GM18502 (cell line): ENCODE data around the gene NRN1.
"Not testable (repeated sequence)": the region's sequence is repeated elsewhere in the genome, so short reads cannot be mapped to it uniquely, and the experiment has no call there.

ENCODE experiments used
- ATAC-seq: cut with Tn5 transposase; IDR thresholded peaks from one replicate; pipeline ENCODE4 v1.9.1; 2021; ENCODE audit warnings: mild to moderate bottlenecking; ENCODE audit not compliant: unreplicated experiment, poor library complexity

The NRN1 gene

DNA sequence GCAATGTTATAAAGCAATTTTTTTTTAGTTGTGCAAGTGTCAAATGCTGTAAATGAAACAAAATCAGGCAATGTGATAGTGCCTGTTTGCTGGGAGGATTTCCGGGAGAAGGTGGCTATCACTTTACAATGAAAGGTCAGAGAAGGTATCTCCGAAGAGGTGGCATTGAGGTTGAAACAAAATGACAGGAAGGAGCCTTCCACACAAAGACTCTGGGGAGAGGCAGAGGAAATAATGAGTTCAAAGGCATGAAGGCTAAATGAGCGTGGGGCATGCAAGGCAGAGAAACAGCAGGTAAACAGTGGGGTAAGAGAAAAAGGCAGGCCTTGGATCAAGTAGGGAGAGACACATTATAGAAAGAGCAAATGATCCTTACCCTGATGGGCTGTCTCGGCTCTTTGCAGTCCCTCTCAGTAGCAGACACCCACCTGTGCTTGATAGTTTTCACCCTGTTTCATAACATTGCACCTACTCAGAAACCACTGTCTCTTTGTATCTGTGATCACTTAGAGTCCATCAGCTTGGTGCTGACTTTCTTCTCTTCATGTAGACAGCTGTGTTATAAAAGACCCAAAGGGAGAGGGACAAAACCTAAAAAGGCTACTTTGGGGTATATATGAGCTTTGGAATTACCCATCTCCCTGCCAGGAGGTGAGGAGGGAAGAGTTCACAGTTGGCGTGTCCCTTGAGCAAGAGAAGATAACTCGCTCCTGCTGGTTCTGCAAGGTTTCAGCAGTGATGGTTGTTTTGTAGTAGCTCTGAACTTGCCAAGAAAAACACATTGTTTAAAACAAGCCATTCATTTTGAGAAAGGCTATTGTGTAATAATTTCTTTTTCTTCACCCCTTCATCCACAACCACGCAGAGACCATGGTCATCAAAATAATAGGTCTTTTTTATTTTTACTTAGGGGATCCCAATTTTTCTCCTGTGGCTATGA is 22.3 kb downstream of the NRN1 start:
- no peak for ATAC-seq

DNA sequence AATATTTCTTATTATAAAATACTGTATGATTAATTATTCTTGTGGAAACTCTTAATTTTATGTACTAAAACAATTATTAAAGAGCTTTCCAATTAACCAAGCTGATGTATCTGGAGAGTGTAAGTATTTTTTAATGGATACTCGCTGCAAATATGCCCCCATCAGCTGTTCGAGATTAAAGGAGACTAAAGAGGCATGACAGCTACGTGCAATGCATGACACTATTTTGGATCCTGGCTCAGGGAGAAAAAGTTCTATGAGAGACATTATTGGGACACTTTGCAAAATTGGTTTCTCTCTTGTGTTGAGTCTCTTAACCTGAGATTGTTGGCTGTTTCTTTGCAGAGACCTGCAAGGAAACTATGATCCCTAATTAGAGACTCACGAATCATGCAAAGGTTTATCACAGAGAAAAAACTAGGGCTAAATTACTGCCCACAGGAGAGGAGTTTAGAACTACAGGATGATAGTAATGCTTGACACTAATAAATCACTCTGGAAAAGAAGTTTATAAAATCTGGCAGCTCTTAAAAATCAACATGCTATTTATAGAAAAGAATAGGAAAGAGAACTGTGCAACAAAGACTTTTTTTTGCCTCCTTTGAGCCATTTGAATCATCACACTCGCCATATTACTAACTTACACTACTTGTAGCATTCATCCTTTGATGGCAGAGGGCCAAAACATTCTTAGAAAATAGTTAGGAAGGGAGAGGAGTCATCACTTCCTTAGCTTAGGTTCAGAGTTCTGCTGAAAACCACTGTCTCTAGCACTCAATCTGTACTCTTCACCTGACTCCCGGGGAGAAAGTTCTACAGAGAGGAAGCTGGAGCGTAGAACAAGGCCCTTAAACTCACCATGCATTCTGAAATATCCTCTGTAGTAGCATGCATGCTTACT is 25.3 kb downstream of the NRN1 start:
- no peak for ATAC-seq

DNA sequence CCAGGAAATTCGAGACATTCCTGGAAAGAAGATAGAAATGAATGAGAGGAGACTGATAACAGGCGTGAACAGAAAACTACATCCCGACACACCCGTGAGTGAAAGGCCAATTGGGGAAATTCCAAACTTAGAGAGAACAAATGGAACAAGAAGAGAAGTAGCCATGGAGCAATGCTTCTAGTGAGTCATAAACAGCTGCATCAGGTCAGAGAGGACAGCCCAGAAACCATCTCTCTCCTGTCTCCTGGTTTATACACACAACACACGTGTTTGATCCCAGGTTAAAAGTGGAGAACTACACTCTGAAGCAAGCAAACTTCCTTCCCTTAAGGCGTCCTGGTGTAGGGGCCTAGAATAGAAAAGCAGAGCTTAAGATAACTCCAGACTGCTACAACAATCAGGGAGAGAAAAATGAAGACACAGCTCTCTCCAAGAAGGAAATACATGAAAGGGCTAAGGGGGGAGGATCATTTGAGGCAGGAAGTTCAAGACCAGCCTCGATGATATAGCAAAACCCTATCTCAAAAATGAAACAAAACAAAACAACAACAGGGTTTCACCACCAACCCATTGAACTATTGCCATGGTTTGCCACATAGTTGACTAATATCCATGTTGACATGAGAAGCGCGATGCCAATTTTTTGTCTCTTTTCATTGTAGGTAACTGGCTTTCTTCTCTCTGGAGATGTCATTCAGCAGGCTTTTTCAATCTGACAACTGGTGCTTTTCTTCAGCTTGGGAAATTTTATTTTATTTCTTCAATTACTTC is 26.9 kb downstream of the NRN1 start:
- no peak for ATAC-seq

DNA sequence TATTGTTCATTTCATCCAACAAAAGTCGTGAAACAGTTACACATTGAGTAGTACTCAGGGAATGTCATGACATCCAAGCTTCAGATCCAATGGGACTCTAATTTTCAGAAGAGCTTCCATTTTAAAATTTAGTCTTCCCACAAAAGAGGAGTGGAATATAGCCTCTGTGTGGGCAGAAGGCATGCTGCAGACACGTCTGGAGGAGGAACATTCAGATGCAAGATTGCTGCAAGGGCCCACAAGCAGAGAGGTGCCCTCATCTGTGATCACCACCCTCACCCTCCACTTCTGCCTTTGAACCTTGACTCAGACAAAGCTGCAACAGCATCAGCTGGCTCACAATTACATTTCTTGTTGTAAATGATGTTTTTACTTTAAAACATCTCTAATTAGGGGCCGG is 29.9 kb downstream of the NRN1 start:
- ATAC-seq = no peak

DNA sequence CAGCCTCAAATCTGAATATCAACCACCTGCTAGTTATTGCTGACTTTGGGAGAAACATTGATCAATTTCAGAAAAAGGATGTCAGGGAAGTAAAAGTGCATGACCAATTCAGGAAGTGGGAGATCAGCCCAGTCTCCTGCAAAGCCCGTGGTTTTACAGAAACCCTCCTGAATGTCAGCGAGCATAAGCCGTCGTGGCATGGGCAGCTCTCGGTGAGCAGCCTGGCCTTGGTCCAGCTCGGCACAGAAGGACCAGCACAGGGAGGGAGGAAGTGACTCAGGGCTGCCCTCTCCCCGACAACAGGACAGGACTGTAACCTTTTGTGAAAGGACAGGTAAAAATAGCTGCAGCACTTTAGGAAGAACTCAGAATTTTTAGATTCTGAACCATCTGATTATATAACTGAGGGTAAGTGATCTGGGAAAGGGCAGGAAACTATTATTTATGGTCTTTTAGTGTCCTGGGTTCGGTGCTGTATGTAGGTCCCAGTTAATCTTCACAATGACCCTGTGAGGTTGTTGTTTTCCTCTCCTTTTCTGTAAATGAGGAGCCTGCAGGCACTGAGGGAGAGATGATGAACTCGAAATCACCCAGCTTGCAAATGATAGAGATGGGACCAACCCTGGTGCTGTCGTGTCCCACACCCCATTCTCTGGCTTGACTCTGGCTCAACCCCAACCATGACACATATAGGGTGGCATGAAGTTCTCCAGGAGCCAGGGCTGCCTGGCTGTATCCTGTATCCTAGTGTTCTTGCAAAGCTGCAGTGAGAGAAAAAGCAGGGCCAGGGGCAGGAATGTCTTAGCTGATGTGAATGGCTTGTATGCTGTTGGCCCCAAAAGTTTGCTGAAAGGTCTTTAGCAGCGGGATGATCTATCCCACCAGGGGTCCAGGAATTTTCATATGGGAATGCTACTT is 37.6 kb downstream of the NRN1 start:
- ATAC-seq = no peak

DNA sequence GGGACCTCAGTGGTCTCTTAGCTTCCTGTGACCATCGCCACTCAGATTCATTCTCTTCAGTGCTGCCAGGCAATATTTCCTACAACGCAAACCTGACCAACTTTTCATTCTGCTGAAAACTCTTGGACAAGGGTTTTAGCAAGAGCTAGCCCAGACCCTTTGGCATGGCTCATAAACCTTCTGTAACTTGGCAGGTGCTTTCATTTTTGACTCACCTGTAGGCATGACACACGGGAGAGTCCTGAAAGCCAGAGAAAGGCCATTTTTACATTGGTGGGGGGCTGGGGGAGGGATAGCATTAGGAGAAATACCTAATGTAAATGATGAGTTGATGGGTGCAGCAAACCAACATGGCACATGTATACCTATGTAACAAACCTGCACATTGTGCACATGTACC is 38.7 kb downstream of the NRN1 start:
- not testable (repeated sequence) for ATAC-seq

DNA sequence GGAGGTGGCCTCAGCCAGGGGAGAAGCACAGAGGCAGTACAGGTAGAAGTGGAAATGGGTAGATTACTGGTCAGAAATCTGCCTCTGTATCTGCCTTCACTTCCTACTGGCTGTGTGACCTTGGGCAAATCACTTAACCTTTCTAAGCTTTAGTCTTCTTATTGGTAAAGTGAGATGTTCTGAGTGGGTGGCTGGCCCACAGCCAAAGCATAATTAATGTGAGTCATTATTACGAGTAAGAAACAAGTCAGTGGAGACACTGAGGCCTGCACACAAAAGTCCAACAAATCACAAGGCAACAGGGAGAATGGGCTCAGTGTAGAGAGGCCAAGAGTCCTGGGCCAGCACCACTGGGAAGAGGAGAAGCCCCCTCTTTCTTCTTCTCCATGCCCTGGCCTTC is 39.1 kb downstream of the NRN1 start:
- no peak for ATAC-seq

DNA sequence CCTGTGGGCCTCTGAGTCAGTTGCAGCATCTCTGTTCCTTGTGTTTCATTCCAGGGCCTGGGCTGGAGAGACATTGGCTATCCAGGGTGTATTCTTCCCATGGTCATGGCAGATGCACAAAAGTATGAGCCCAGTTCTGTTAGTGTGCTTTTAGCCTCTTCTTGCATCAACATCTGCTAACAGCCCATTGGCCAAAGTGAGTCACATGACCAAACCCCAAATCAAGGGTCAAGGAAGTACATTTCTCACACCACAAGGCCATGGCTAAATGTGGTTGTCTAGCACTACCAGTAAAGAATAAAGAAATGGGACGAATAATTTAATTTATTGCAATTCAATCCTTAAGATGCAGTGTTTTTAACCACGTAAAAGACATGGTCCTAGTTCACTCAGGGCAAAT is 43.9 kb downstream of the NRN1 start:
- no peak for ATAC-seq

DNA sequence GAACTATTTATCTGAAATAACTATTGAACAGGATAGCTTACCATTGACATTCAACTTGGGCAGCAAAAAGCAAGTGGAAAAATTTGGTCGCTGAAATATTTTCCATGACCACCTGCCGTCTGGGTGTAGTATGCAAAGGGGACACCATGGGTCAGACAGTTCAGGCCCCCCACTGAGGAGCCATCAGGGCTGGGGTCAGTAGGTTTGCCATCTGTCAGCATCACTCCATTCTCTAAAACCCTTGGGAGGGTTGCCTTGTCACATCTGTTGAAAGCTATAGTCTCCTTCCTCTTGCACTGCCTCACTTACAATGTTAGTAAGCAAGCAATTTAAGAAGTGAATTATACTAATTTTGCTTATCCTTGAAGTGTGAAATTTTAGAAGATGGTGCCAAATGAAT is 44.9 kb downstream of the NRN1 start:
- no peak for ATAC-seq

DNA sequence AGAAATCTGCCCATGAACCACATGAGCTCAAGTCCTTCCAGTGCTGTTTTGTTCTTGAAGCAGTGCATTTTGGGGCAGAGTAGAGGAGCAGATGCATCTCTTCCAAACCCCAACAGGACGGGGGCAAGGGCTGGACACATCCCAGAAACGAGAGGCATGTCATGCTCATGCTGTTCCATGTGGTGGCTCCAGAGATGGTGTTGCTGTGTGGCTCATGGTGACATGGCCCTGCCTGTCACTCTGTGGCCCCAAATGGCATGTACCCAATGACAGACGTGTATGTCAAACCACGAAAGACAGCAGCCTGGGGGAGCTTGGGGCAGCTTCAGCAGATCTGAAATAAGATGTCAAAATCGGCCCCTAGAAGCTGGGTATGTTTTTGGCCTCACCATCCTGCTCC is 46.3 kb downstream of the NRN1 start:
- ATAC-seq = no peak

DNA sequence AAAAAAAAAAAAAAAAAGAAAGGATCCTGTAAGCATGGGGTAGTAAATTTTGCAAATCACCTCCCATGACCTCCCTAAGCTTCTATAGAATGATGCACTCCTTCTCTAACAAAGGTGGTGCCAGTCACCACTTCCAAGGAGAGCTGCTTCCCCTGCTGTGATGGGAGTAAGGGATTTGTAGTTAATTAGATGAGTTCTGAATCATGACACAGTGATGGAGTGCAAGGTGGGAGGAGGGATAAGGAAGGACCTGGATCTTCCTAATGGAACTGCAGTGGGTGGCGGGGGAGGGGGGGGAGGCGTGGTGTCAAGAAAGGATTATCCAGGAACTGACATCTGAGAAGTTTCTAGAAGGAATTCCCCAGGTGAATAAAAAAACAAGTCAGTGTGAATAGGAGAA is 47.8 kb downstream of the NRN1 start:
- no peak for ATAC-seq

DNA sequence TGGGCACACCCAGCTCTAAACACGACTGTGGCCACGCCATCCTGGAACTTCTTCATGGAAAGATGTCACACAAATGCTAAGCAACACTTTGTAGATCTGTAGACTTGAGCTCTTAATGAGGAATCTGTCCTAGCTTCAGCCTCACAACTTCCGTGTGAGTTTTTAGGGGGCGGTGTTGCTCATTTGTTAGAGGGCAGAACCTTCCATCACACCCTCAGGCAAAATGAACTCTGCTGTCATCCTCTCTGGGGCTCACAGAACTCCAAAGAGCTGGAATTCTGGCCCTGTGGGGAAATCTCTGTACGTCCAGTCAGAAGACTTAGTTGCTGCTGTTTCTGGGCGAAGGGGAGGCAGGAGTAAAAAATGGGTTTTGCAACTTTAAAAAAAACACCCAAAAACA is 49.8 kb downstream of the NRN1 start:
- no peak for ATAC-seq

DNA sequence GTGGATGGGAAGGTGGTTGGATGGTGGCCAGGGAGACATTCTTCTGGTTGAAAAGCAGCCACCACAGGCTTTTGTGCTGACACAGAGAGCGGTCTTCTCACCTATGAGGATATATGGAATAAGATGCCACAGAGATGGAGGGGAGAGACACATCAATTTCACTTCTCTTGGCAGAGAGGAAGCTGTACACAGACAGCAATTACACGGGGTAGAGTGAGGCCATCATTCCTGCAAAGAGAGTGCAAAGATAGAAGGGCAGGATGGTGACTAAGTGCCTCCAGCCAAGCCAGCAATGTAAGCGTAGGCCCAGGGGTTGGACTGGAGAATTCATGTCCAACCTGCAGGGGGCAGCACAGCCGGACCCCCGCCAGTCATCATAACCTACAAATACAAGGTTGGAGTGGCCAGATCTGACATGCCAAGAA is 56.4 kb downstream of the NRN1 start:
- ATAC-seq = no peak
